H9 (cell line): ENCODE data around the gene POMT2. TPM values are rescaled to one million over a fixed set of nuclear protein-coding genes. Genes with fewer than 3 reads are reported as not detected.

ENCODE experiments used
- DNase-seq: peaks from one replicate; pipeline ENCODE4 v3.0.0-alpha.2; 2017
- H2AFZ ChIP-seq: one replicate; pipeline ENCODE4 v1.6.1; 2013; ENCODE audit warnings: mild to moderate bottlenecking, low read length, control low read depth, moderate library complexity
- H2AK5ac ChIP-seq: 2 replicates; pipeline ENCODE4 v1.6.1; 2013; ENCODE audit warnings: low read length, control low read depth, mixed read lengths; ENCODE audit not compliant: insufficient read length
- H2BK120ac ChIP-seq: one replicate; pipeline ENCODE4 v1.6.1; 2013; ENCODE audit warnings: low read depth, mild to moderate bottlenecking, low read length, control low read depth, inconsistent platforms; ENCODE audit not compliant: poor library complexity, severe bottlenecking
- H2BK12ac ChIP-seq: 2 replicates; pipeline ENCODE4 v1.6.1; 2013; ENCODE audit warnings: low read length, control low read depth, mixed read lengths, low read depth; ENCODE audit not compliant: insufficient read length
- H2BK15ac ChIP-seq: 2 replicates; pipeline ENCODE4 v1.6.1; 2013; ENCODE audit warnings: low read depth, low read length, control low read depth
- H2BK20ac ChIP-seq: one replicate; pipeline ENCODE4 v1.6.1; 2013; ENCODE audit warnings: low read depth, mild to moderate bottlenecking, low read length, control low read depth, inconsistent platforms; ENCODE audit not compliant: poor library complexity, severe bottlenecking
- H2BK5ac ChIP-seq: 2 replicates; pipeline ENCODE4 v1.6.1; 2013; ENCODE audit warnings: low read length, control low read depth, mixed read lengths; ENCODE audit not compliant: insufficient read length
- H3K14ac ChIP-seq: 2 replicates; pipeline ENCODE4 v1.6.1; 2013; ENCODE audit warnings: low read length, control low read depth; ENCODE audit not compliant: insufficient read depth
- H3K18ac ChIP-seq: 2 replicates; pipeline ENCODE4 v1.6.1; 2013; ENCODE audit warnings: low read depth, mild to moderate bottlenecking, mixed read lengths, low read length, control low read depth; ENCODE audit not compliant: insufficient read length
- H3K23ac ChIP-seq: 2 replicates; pipeline ENCODE4 v1.6.1; 2013; ENCODE audit warnings: low read length, control low read depth, mixed read lengths, low read depth; ENCODE audit not compliant: insufficient read length
- H3K23me2 ChIP-seq: 2 replicates; pipeline ENCODE4 v1.6.1; 2013; ENCODE audit warnings: low read depth, mild to moderate bottlenecking, mixed read lengths, low read length, control low read depth; ENCODE audit not compliant: insufficient read length, poor library complexity, severe bottlenecking
- H3K27ac ChIP-seq: 2 replicates; pipeline ENCODE4 v1.5.1; 2013; ENCODE audit warnings: low read length, control low read depth, mixed read lengths, low read depth; ENCODE audit not compliant: insufficient read length
- H3K27me3 ChIP-seq: 2 replicates; pipeline ENCODE4 v1.6.1; 2013; ENCODE audit warnings: low read length, control low read depth, inconsistent platforms; ENCODE audit not compliant: insufficient read depth
- H3K4ac ChIP-seq: 2 replicates; pipeline ENCODE4 v1.6.1; 2013; ENCODE audit warnings: low read depth, mild to moderate bottlenecking, control low read depth, inconsistent platforms, low read length, moderate library complexity
- H3K4me1 ChIP-seq: 2 replicates; pipeline ENCODE4 v1.6.1; 2013; ENCODE audit warnings: low read length, control low read depth, inconsistent platforms; ENCODE audit not compliant: insufficient read depth
- H3K4me2 ChIP-seq: 2 replicates; pipeline ENCODE4 v1.6.1; 2013; ENCODE audit warnings: low read length, control low read depth, mixed read lengths; ENCODE audit not compliant: insufficient read length, insufficient read depth
- H3K56ac ChIP-seq: 2 replicates; pipeline ENCODE4 v1.6.1; 2013; ENCODE audit warnings: low read depth, mild to moderate bottlenecking, mixed read lengths, low read length, control low read depth; ENCODE audit not compliant: insufficient read length
- H3K79me1 ChIP-seq: 2 replicates; pipeline ENCODE4 v1.6.1; 2013; ENCODE audit warnings: low read depth, mild to moderate bottlenecking, moderate library complexity, low read length, control low read depth, inconsistent platforms; ENCODE audit not compliant: insufficient read depth, poor library complexity, severe bottlenecking
- H3K79me2 ChIP-seq: 2 replicates; pipeline ENCODE4 v1.6.1; 2013; ENCODE audit warnings: low read length, control low read depth, inconsistent platforms; ENCODE audit not compliant: insufficient read depth
- H3K9ac ChIP-seq: 2 replicates; pipeline ENCODE4 v1.6.1; 2013; ENCODE audit warnings: low read length, control low read depth, mixed read lengths; ENCODE audit not compliant: insufficient read length; ENCODE audit errors: extremely low read depth
- H3K9me3 ChIP-seq: one replicate; pipeline ENCODE4 v1.6.1; 2013; ENCODE audit warnings: low read depth, low read length, inconsistent platforms; ENCODE audit not compliant: control insufficient read depth
- H3T11ph ChIP-seq: one replicate; pipeline ENCODE4 v1.6.1; 2013; ENCODE audit warnings: mild to moderate bottlenecking, low read length, control low read depth, inconsistent platforms
- H4K20me1 ChIP-seq: one replicate; pipeline ENCODE4 v1.6.1; 2013; ENCODE audit not compliant: control insufficient read depth, insufficient read length, insufficient read depth
- H4K5ac ChIP-seq: 2 replicates; pipeline ENCODE4 v1.6.1; 2013; ENCODE audit warnings: low read depth, mild to moderate bottlenecking, mixed read lengths, low read length, control low read depth; ENCODE audit not compliant: insufficient read length
- H4K8ac ChIP-seq: replicated peaks from 2 replicates; pipeline ENCODE4 v1.6.1; 2013; ENCODE audit warnings: low read length, control low read depth, mixed read lengths, low read depth; ENCODE audit not compliant: insufficient read length
- H4K91ac ChIP-seq: 2 replicates; pipeline ENCODE4 v1.6.1; 2013; ENCODE audit warnings: low read depth, mild to moderate bottlenecking, moderate library complexity, mixed read lengths, low read length, control low read depth; ENCODE audit not compliant: insufficient read length
- H3K27ac Mint-ChIP-seq, 3 experiments: 2 replicates in 2 of 3; 3 replicates in 1 of 3; pipeline ENCODE4 v1.8.0; 2020 to 2021; ENCODE audit warnings: mixed read lengths in 3 of 3, mild to moderate bottlenecking in 1 of 3, moderate library complexity in 1 of 3
- H3K27me3 Mint-ChIP-seq: 2 replicates; pipeline ENCODE4 v1.8.0; 2021; ENCODE audit warnings: low read depth, mild to moderate bottlenecking, moderate library complexity, mixed read lengths
- H3K36me3 Mint-ChIP-seq, 3 experiments: 2 replicates in 2 of 3; 3 replicates in 1 of 3; pipeline ENCODE4 v1.8.0; 2020 to 2021; ENCODE audit warnings: low read depth in 3 of 3, mixed read lengths in 3 of 3; ENCODE audit not compliant: insufficient read depth in 1 of 3
- H3K4me1 Mint-ChIP-seq, 2 experiments: 2 replicates each; pipeline ENCODE4 v1.8.0; 2020; ENCODE audit warnings: mixed read lengths in 2 of 2
- H3K4me3 Mint-ChIP-seq, 2 experiments: 2 replicates in 1 of 2; 3 replicates in 1 of 2; pipeline ENCODE4 v1.8.0; 2020 to 2021; ENCODE audit warnings: mild to moderate bottlenecking in 2 of 2, mixed read lengths in 2 of 2, moderate library complexity in 1 of 2
- H3K9me3 Mint-ChIP-seq, 2 experiments: 2 replicates in 1 of 2; 3 replicates in 1 of 2; pipeline ENCODE4 v1.8.0; 2020; ENCODE audit warnings: mild to moderate bottlenecking in 2 of 2, mixed read lengths in 2 of 2, moderate library complexity in 1 of 2
- CTCF ChIP-seq: fragments of 200-600 bp; sonication (generic); conservative IDR thresholded peaks from 3 replicates; pipeline ENCODE4 v1.8.0; 2021; ENCODE audit warnings: antibody characterized with exemption, mild to moderate bottlenecking
- WGBS: extraction: QIAGEN DNeasy Blood & Tissue Kit; methylation state at CpG from one replicate; pipeline ENCODE4 v1.1.7; 2013; ENCODE audit warnings: missing lambda C conversion rate, low lambda C conversion rate, mixed read lengths; ENCODE audit not compliant: insufficient read length; ENCODE audit errors: extremely low coverage; 5-methylcytosine and 5-hydroxymethylcytosine counted together
- total RNA-seq: library from RNA; stranded (reverse); gene quantifications from 2 replicates; pipeline ENCODE4 v1.2.1, GENCODE V29; 2021

POMT2 gene
- total RNA-seq, 1 experiment from 2014 or later: 25.2 TPM

GRCh38 chr14:77241955-77242354 lies 78.7 kb downstream of the POMT2 start:
- Histone ChIP-seq H2BK120ac (no peak overlapping the region), H2AFZ (no peak overlapping the region), H2BK15ac (no peak overlapping the region), H3K14ac (no peak overlapping the region), H4K5ac (no peak overlapping the region), H3K4me2 (no peak overlapping the region), H3K9me3 (no peaks in the 10 kb centered on the region), H3K23ac (no peak overlapping the region), H3K27ac (no peak overlapping the region), H3K18ac (no peak overlapping the region), H4K20me1 (peaks cover 2% of the 10 kb centered on the region), H3K4ac (no peak overlapping the region), H3K23me2 (no peaks in the 10 kb centered on the region), H4K8ac (no peak overlapping the region), H2BK20ac (no peak overlapping the region), H3K27me3 (no peaks in the 10 kb centered on the region), H3K56ac (no peak overlapping the region), H3K4me1 (no peaks in the 10 kb centered on the region), H4K91ac (no peak overlapping the region), H2BK12ac (no peak overlapping the region), H3K79me1 (no peaks in the 10 kb centered on the region), H2BK5ac (no peak overlapping the region), H3T11ph (no peak overlapping the region), H3K9ac (no peak overlapping the region), H3K79me2 (no peaks in the 10 kb centered on the region), H2AK5ac (no peak overlapping the region)
- H3K4me3 Mint-ChIP-seq: no peak overlapping the region
- no peaks in the 10 kb centered on the region for H3K9me3 Mint-ChIP-seq
- peaks cover 2 to 4% of the 10 kb centered on the region in 2 experiments; a peak in 2 of 4 replicates for H3K4me1 Mint-ChIP-seq
- DNase-seq: no peak
- TF ChIP-seq CTCF: no peak
- H3K36me3 Mint-ChIP-seq: no peaks in the 10 kb centered on the region; a peak in 1 of 7 replicates
- no CpG with 5 or more reads among the region's 2 CpGs for WGBS
- H3K27ac Mint-ChIP-seq: no peak overlapping the region; a peak in 1 of 7 replicates
- no peaks in the 10 kb centered on the region; the same call in none of the 2 replicates for H3K27me3 Mint-ChIP-seq
